ENCODE data around the gene NIN.
"Not testable (repeated sequence)": the region's sequence is repeated elsewhere in the genome, so short reads cannot be mapped to it uniquely, and the experiment has no call there.

The NIN gene

DNA sequence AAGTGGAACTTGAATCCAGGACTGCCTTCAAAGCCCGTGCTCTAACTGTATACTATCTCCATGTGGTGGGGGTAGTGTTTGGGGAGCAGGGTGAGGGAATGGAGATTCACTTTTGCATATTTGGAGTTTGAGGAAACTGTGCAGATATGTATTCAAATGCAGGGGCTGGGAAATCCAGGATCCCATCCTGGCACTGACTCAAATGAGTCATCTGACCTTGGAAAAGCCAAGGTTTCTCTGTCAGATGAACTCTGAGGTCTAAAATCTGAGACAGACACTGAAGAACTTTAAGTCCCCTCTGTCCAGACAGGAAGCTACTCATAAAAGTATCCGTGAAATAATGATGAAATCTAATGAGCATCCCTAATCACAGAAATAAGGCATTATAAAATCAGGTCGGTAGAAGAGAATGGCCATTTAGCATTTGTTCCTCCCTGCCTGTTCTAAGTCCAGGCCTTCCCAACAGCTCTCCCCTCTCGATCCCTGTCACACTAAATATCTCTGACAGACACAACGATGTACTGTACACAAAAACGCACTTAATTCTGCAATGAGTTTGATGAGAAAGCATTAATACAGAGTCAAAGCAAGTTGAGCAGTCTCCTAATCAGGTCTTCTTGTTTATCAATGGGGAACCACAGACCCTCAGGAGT, 14.4 kb downstream of the NIN start:
- no peak for FAIRE-seq

DNA sequence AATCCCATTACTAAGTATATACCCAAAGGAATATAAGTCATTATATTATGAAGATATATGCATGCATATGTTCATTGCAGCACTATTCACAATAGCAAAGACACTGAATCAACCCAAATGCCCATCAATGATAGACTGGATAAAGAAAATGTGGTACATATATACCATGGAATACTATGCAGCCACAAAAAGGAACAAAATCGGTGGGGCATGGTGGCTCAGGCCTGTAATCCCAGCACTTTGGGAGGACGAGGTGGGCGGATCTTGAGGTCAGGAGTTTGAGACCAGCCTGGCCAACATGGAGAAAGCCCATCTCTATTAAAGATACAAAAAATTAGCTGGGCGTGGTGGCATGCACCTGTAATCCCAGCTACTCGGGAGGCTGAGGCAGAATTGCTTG, 15.4 kb downstream of the NIN start:
- not testable (repeated sequence) for FAIRE-seq

DNA sequence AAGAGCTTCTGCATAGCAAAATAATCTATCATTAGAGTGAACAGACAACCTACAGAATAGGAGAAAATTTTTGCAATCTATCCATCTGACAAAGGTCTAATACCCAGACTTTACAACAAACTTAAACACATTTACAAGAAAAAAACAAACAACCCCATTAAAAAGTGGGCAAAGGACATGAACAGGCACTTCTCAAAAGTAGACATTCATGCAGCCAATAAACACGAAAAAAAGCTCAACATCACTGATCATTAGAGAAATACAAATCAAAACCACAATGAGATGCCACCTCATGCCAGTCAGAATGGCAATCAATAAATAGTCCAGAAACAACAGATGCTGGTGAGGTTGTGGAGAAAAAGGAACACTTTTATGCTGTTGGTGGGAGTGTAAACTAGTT, 15.9 kb downstream of the NIN start:
- not testable (repeated sequence) for FAIRE-seq

DNA sequence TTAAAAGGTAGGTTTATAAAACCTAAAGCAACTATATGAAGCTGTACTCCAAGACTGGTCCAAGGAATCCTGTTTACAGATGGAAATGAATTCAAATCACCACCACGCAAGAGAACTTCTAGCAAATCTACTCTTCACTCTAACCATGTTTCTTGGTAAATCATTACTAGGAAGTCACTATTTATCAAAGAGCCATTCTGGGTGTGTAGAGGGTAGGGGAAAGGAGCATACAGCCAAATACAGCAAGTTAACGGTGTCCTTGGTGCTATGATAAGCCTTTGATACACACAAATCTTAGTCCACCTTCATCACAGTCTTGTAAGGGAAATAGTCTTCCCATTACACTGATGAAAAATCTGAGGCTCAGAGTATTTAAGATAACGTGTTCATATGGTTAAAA, 16.8 kb downstream of the NIN start:
- FAIRE-seq: no peak

- no peak for FAIRE-seq
Observed at GRCh38 chr14:50813544-50813863, 17.5 kb downstream of the NIN start.

DNA sequence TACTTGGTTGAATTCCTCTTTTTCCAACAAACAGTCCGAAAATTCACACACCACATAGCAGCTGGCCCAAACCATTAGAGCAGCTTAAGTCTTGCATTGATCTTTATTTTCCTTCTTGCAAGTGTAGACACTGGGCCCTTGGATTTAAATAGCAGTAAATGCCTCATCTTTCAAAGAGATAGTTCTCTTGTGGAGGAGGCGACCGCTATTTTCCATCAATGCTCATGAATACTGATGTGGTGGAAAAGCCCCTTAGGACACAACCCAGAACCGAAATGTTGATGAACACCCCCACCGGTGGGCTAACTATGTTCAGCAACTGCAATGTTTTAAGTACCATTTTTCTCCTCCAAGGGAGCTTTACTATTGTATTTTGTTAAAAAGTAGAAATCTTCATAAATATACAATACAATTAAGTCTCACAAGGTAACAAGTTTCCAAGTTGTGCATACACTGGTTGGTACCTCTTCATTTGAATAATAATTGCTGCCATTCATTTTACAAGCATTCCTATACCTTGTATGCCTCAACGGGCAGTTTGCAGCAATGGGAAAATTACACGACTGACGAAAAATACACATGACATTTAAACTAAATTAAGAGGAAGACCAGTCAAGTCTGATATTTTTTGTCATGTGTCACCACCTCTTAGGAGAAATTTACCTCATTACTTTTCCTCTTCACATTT, 18.0 kb downstream of the NIN start:
- no peak for FAIRE-seq

DNA sequence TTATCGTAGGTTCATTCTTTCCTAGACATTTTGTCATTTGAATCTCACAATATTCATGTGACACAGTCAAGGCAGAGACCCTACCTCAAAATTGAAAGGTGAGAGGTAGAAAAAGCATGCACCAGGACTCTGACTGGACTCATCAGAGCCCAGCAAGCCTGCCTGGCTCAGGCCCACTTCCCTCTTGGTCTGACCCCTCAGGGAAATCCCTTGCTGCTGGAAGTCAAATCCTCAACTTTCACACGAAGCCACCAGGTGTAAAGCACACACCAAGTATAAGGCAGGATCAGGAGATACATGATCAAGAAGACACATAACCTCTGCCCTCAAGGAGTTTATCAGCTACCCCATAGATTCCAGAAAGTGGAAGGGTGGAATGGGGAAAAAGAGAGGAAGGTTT, 18.8 kb downstream of the NIN start:
- no peak for FAIRE-seq

DNA sequence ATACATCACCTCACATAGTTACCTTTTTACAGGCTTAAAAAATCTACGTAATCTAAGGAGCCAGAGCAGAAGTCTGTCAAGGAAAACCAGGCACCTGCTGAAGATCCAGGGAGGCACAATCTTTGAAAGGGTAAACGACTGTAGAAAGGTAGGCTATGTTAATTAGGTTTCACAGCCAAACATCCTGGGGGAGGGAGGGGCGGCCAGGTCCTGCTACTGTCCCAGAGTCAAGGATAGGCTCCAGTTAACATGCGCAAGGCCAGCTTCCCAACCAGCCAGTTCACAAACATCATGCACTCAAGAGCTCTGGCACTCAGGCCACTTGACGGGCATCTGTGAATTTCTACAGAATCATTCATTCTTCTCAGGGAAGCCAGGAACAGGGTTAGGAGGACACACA, 22.9 kb downstream of the NIN start:
- no peak for FAIRE-seq

DNA sequence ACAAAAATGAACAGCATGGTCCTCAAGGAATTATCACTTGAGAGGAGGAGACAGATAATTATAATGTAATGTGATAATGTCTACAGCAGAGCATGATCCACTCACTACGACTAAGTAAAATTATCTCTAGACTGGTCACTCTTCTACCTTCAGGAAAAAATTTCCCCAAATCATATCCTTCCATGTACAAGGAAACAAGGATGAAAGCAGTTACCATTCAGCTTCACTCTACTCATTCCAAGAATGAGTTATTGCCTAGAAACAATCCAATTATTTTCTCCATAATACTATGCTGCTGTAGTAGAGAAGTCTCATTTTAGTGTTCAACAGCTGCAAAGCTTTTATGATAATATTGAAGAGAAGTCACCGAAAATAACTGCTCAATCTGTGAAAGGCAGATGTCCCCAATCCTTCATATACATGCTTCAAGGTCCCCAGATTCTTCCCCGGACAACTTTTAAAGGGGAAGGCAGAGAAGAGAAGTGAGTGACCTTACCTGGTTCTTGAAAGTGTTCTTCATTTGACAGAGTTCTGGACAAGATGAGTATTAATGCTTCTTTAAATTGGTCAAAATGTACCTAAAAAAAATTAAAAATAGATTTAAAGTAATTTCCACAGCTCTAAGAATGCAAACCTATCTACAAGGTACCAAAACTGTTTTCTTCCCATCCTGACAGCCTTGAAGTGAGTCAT, 24.6 kb downstream of the NIN start:
- FAIRE-seq: no peak

GRCh38 chr14:50805396-50805795, 25.6 kb downstream of the NIN start:
- no peak for FAIRE-seq

DNA sequence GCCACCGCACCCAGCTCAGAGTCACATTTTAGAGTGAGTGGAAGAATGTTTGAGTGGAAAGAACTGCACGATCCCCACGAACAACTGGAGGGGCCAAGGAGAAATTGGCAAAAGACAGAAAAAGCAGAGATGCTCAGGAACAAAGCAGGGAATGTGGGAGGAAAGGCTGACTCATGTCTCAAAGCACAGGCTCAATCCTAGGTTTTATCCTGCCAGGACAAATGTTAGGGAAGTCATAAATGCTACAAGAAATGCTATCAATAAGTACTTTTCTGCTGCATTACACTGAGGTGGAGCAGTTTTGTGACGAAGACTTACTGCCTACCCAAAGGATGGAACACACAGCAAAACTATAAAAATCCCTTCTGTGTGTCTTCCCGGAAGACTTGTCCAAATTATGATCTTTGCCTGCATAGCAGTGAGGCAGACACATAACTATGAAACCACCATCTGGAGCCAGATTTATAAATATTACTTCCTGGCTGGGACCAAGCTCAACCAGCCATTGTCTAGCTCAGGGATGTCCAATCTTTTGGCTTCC, 26.7 kb downstream of the NIN start:
- FAIRE-seq: no peak

DNA sequence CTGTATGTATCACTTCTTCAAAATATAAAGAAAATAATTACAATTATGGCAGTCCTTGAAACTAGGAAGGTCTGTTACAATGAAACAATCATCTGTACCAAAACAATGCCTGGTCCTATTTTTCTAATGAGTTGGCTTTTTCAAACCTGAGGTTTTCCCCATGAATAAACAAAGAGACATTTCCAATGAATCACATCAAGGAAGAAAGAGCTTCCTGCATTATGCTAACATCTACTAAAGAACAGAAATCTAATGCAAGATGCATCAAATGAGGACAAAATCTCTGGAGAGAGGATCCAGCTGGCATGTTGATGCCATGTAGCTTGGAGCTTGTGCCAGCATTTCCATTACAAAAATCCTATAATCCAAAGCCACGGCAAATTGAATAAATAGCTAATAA, 29.3 kb downstream of the NIN start:
- no peak for FAIRE-seq

DNA sequence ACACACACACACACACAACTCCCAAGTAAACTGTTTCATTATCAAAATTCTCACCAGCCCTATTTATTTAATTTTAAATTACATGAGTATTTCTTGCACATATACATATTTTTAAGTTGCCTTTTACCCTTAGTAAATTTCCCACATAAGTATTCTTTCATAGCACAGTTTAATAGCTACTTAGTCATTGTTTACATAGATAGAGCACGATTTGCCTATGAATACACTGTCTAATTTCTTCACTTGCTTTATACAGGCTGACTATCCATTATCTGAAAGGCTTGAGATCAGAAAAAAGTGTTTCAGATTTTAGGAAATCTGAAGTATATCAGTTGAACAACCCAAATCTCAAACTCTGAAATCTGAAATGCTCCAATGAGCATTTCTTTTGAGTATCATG, 30.9 kb downstream of the NIN start:
- no peak for FAIRE-seq

DNA sequence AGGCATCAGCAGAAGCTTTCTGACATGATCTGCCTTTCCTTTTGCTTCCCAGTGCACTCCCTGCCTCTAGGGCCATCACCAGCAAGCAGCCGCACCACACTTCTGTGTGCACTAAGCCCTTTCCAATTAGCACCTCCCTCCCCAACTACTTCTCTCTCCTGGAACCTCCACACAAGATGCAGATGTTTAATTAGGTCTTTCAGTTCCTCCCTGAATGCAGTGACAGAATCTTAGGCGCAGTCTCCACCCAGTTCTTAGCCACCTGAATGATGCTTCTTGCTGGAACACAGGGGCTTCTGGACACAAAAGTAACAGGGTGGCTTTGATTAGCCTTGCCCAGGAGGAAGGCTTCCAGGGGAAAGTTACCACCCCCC, 32.9 kb downstream of the NIN start:
- no peak for FAIRE-seq

- no peak for FAIRE-seq
Observed at GRCh38 chr14:50797250-50798047, 33.5 kb downstream of the NIN start.

DNA sequence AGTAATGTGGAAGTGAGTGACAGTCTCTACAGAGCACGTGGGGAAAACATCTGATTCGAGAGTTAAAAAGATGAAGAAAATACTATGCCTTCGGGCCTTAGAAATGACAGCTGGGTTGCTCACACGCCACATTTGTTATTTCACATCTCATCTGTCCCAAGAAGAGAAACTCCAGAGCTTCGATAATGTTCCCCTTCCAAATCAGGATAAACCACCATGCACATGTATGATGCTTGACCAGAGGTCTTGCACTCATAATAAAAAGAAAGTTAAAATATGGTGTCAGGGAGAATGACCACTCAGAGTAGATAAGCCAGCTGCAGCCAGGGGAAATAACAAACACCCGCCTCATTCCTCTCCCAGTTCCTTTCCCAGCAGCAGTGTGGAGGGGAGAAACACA, 34.6 kb downstream of the NIN start:
- no peak for FAIRE-seq

- no peak for FAIRE-seq
Observed at GRCh38 chr14:50795909-50796308, 35.1 kb downstream of the NIN start.

DNA sequence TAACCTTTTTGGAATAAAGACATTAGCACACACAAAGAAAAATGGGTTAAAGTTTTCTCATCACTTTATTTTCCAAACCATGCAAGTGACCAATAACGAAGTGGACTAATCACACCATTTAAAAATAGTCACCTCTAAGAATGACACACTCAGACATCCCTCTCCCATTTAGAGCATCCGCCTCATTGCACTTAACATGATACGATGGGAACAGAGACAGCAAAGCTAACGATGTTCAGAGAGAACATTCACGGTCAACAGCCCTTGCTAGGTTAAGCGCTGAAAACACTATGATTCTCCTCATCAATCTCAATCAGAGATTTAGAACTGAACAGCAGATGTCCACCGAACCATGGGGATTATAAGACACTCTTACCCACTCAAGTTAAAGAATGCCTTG, 35.8 kb downstream of the NIN start:
- no peak for FAIRE-seq

GRCh38 chr14:50794068-50794645, 36.8 kb downstream of the NIN start:
- no peak for FAIRE-seq

DNA sequence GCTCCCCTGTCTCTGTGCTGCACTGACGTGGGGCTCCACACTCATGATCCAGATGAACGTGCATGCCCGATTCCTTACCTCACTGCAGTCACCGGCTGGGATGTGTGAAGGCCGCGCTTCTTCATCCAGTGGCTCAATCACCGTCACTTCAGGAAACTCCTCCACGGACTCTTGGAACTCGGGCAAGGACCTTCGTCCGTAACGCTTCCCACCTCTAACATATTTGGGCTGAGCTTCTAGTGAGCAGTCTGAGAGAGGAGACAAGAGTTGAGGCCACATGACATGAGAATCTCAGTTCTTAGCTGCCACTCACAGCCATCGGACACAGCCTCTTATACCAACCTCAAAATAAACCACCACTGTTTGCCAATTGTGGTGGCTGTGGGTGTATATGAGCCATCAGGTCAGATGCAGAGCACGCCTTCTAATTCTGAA, 38.3 kb downstream of the NIN start:
- FAIRE-seq: no peak

GRCh38 chr14:50792051-50792477, 38.9 kb downstream of the NIN start:
- no peak for FAIRE-seq

GRCh38 chr14:50791201-50791600, 39.8 kb downstream of the NIN start:
- no peak for FAIRE-seq

- FAIRE-seq: no peak
Observed at GRCh38 chr14:50790589-50790988, 40.4 kb downstream of the NIN start.

All from endometrium (tissue), 2 donors.